AG09309 (cell line): ENCODE measurements around the gene SOX21.
"Not testable (repeated sequence)": the region's sequence is repeated elsewhere in the genome, so short reads cannot be mapped to it uniquely, and the experiment has no call there.

Source experiments
- DNase-seq: peaks from one replicate; pipeline ENCODE4 v3.0.0-alpha.2; 2010; ENCODE audit warnings: low read depth
- H3K4me3 ChIP-seq: 2 replicates; pipeline ENCODE4 v1.5.1; 2011; ENCODE audit warnings: mild to moderate bottlenecking, low read depth, low read length, moderate library complexity; ENCODE audit not compliant: control insufficient read depth
- TF ChIP-seq, protein P1 (sequence below): IDR thresholded peaks from 2 replicates; pipeline ENCODE4 v1.5.1; 2011; ENCODE audit warnings: mild to moderate bottlenecking, low read depth, low read length, inconsistent platforms; ENCODE audit not compliant: insufficient read depth, control insufficient read depth; ENCODE audit errors: missing control alignments

SOX21 gene

DNA sequence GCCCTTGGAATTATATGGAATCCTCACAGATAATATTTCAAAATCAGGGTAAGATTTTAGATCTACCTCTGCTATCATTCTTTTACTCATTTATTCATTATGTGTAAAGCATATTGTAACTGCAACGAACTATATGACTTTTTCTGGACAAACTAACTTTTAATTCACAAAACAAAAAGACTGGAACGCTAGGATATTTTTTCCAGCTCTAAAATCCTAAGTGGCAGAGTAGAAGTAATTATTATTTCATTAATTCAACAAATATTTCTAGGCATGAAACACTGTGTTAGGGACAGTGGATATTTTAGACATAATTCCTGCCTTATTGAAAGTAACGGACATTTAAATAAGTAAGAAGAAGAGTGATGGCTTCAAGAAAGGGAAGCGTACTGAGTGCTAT is 26.9 kb upstream of the SOX21 start:
- H3K4me3 ChIP-seq: no peak overlapping the region
- TF ChIP-seq, protein P1, sequence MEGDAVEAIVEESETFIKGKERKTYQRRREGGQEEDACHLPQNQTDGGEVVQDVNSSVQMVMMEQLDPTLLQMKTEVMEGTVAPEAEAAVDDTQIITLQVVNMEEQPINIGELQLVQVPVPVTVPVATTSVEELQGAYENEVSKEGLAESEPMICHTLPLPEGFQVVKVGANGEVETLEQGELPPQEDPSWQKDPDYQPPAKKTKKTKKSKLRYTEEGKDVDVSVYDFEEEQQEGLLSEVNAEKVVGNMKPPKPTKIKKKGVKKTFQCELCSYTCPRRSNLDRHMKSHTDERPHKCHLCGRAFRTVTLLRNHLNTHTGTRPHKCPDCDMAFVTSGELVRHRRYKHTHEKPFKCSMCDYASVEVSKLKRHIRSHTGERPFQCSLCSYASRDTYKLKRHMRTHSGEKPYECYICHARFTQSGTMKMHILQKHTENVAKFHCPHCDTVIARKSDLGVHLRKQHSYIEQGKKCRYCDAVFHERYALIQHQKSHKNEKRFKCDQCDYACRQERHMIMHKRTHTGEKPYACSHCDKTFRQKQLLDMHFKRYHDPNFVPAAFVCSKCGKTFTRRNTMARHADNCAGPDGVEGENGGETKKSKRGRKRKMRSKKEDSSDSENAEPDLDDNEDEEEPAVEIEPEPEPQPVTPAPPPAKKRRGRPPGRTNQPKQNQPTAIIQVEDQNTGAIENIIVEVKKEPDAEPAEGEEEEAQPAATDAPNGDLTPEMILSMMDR: no peak
- DNase-seq: no peak

GRCh38 chr13:94731028-94731427 is 18.7 kb upstream of the SOX21 start:
- DNase-seq: no peak
- TF ChIP-seq, protein P1: no peak
- no peak overlapping the region for H3K4me3 ChIP-seq

GRCh38 chr13:94729941-94730340 is 17.6 kb upstream of the SOX21 start:
- H3K4me3 ChIP-seq, DNase-seq: not testable (repeated sequence)

DNA sequence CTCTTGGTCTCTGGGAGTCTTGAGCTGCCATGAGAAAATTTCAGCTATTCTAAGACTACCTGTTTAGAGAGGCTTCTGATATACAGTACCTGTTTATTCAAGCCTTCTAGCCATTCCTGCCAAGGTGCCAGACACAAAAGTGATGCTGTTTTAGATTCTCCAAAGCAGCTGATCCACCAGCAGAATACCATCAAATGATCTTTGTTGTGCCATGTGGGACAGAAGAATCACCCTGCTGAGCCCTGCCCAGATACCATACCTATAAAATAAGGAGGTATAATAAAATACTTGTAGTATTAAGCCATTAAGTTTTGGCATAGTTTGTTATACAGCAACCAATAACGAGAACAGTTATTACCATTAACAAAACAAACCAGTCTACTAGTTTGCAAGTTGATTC is 14.1 kb upstream of the SOX21 start:
- TF ChIP-seq, protein P1: no peak
- H3K4me3 ChIP-seq: no peak overlapping the region
- DNase-seq: no peak

DNA sequence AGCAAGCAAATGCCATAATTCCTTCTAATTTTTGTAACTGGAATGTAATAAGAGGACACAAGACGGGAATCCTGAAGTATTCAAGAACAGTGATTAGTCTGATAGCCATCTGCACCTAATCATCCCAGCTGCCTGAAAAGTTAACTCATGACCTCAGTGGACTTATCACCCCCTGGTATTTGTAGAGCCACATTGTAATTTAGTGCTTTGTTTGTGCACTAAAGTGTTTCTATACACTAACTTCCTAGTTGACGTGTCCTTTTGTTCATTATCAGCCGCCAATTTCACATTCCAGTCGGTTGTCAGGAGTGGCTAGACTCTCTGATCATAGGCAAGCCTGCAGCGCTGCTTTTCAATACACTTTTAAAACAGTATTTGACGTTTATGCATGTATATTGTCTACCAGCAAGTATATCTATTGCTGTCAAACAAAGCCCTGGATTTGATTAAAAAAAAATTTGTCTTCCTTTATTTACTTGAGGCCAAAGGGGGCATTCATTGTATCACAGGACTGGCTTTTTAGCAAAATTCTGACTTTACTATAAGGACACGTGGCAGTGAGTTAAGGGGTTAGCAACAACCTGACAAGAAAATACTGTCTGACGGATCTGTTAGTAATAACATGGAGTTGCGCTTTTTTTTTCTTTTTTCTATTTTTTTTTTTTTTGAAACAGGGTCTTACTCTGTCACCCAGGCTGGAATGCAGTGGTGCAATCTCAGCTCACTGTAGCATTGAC is 10.4 kb upstream of the SOX21 start:
- H3K4me3 ChIP-seq: no peak overlapping the region
- TF ChIP-seq, protein P1: no peak
- DNase-seq: no peak

DNA sequence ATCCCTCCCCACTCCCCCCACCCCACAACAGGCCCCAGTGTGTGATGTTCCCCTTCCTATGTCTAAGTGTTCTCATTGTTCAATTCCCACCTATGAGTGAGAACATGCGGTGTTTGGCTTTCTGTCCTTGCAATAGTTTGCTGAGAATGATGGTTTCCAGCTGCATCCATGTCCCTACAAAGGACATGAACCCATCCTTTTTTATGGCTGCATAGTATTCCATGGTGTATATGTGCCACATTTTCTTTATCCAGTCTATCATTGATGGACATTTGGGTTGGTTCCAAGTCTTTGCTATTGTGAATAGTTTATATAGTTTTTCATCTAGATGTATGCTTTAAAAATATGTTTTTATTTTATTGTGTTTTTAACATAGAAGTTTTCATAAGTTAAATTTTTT is 6.4 kb upstream of the SOX21 start:
- not testable (repeated sequence) for DNase-seq, H3K4me3 ChIP-seq

DNA sequence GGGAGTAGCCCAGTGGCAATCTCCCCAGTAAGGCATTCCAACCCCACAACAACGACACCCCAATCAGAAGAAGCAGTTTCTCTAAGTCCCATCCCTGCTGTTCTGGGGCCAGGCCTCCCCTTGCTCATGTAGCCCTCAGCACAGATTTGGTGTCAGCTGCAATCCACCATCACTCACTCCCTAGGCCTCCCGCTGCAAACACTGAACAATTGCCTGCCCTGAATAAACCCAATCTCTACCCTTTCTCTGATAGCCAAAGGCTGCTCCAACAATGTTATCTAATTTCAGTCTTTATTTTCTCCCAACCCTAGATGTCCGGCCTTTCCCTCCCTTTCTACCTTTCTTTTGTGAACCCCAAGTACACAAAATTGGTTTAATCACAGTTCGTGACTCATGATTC is 5.6 kb upstream of the SOX21 start:
- DNase-seq: no peak
- TF ChIP-seq, protein P1: no peak
- H3K4me3 ChIP-seq: no peak overlapping the region

- no peak for DNase-seq
- H3K4me3 ChIP-seq: no peak overlapping the region
- TF ChIP-seq, protein P1: no peak
Observed at GRCh38 chr13:94716016-94716415, 3.7 kb upstream of the SOX21 start.
